ENCODE data around the gene DENND1B. TPM values are rescaled to one million over a fixed set of nuclear protein-coding genes. Genes with fewer than 3 reads are reported as not detected.

DENND1B gene
- total RNA-seq, 1 donor from 2014 or later, result 19.2 TPM

- intact Hi-C loops (cut with micrococcal nuclease), result no loop called here
- no peak for ATAC-seq (ENCODE audit: low read depth)
- Mint-ChIP-seq H3K4me1 (no peaks in the 10 kb centered on the region), H3K27ac (no peak overlapping the region), H3K27me3 (no peaks in the 10 kb centered on the region), H3K9me3 (no peaks in the 10 kb centered on the region), H3K36me3 (ENCODE audit: low read depth) (peaks cover 2% of the 10 kb centered on the region), H3K4me3 (no peak overlapping the region)
- TF ChIP-seq CTCF (IDR thresholded peaks at IDR 0.05), result no peak
- no peak for DNase-seq
- POLR2A ChIA-PET, result no interaction called here
- CTCF ChIA-PET, result no interaction called here
Measured at GRCh38 chr1:197666769-197667285, 108.5 kb downstream of the DENND1B start.

DNA sequence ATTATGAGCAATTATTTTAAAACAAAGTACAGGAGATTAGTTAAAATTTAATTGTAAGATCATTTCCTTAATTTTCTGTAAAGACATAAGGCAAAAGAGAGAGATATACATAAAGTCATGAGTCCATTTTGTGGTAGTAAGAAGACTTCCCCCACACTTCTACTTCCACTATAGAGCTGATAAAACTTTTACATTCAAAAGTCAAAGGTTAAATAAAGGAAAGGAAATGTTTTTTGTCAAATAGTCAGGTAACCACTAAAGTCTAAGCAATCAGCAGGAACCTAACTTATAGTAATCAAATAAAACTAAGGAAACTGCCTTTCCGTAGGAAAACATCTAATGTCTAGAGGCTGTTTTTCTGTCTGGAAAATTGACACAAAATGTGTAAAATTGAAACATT lies 110.9 kb downstream of the DENND1B start:
- no peak for TF ChIP-seq CTCF (IDR thresholded peaks at IDR 0.05)
- H3K27me3 Mint-ChIP-seq, result no peaks in the 10 kb centered on the region
- POLR2A ChIA-PET, result no interaction called here
- no peak overlapping the region for H3K27ac Mint-ChIP-seq
- H3K4me1 Mint-ChIP-seq, result peaks cover 3% of the 10 kb centered on the region
- DNase-seq (no peak), ATAC-seq (ENCODE audit: low read depth) (no peak)
- CTCF ChIA-PET, result no interaction called here
- no peaks in the 10 kb centered on the region for H3K9me3 Mint-ChIP-seq
- no peak overlapping the region for H3K4me3 Mint-ChIP-seq
- H3K36me3 Mint-ChIP-seq (ENCODE audit: low read depth), result no peaks in the 10 kb centered on the region
- intact Hi-C loops (cut with micrococcal nuclease), result no loop called here

GRCh38 chr1:197663162-197663953 lies 111.9 kb downstream of the DENND1B start:
- Mint-ChIP-seq H3K36me3 (ENCODE audit: low read depth) (no peaks in the 10 kb centered on the region), H3K4me1 (peaks cover 6% of the 10 kb centered on the region), H3K27me3 (no peaks in the 10 kb centered on the region), H3K4me3 (no peak overlapping the region), H3K27ac (no peak overlapping the region), H3K9me3 (no peaks in the 10 kb centered on the region)
- POLR2A ChIA-PET, result no interaction called here
- CTCF ChIA-PET, result no interaction called here
- intact Hi-C loops (cut with micrococcal nuclease), result no loop called here
- TF ChIP-seq CTCF (IDR thresholded peaks at IDR 0.05), result no peak
- DNase-seq, result no peak
- ATAC-seq (ENCODE audit: low read depth), result no peak

DNA sequence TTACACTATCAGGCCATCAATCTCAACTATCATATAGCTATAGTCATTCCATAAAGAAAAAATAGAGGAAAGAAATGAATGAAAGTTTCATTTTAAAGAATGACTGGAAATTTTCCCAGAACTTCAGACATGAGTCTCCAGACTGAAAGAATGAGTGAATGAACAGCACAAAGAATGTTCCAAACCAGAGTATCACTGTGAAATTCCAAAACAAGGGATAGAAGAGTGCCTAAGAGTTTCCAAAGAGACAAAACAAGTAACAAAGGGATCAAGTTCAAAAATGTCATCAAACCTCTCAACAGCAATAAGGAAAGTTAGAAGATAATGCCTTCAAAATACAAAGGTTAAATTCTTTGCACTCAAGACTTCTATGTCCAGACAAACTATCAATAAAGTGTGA lies 114.9 kb downstream of the DENND1B start:
- Mint-ChIP-seq H3K36me3 (ENCODE audit: low read depth) (peaks cover 14% of the 10 kb centered on the region), H3K4me3 (no peak overlapping the region), H3K27ac (no peak overlapping the region), H3K27me3 (no peaks in the 10 kb centered on the region), H3K4me1 (peaks cover 8% of the 10 kb centered on the region), H3K9me3 (no peaks in the 10 kb centered on the region)
- TF ChIP-seq CTCF (IDR thresholded peaks at IDR 0.05), result no peak
- ChIA-PET POLR2A (no interaction called here), CTCF (no interaction called here)
- intact Hi-C loops (cut with micrococcal nuclease), result no loop called here
- DNase-seq, result no peak
- no peak for ATAC-seq (ENCODE audit: low read depth)

- DNase-seq, result no peak
- Mint-ChIP-seq H3K36me3 (ENCODE audit: low read depth) (peaks cover 14% of the 10 kb centered on the region), H3K27me3 (no peaks in the 10 kb centered on the region), H3K4me3 (peak overlapping the region; percentile 50), H3K9me3 (no peaks in the 10 kb centered on the region), H3K27ac (peak overlapping the region; percentile 25), H3K4me1 (peaks cover 8% of the 10 kb centered on the region)
- no peak for TF ChIP-seq CTCF (IDR thresholded peaks at IDR 0.05)
- ChIA-PET CTCF (no interaction called here), POLR2A (no interaction called here)
- intact Hi-C loops (cut with micrococcal nuclease), result loop anchor here (1.0 kb wide), 1 partner anchor 10 kb away; no protein-coding TSS in a partner anchor
- no peak for ATAC-seq (ENCODE audit: low read depth)
Measured at GRCh38 chr1:197659171-197659570, 116.1 kb downstream of the DENND1B start.
